ENCODE data around the gene SPG7. TPM values are rescaled to one million over a fixed set of nuclear protein-coding genes. Genes with fewer than 3 reads are reported as not detected.

The SPG7 gene
- total and polyA plus RNA-seq, 2 of the 4 experiments (the other 2 are of a cell fraction), result 94.6 to 96.8 TPM

- no peak overlapping the region for H2BK5ac ChIP-seq (ENCODE audit: low read depth, low read length, poor library complexity, severe bottlenecking)
- DNase-seq (no peak), ATAC-seq (ENCODE audit: low read depth) (no peak)
- H3K18ac ChIP-seq (ENCODE audit: low read depth, low read length), result no peak overlapping the region
- no peaks in the 10 kb centered on the region for H3K27me3 ChIP-seq (ENCODE audit: control insufficient read depth, insufficient read depth, low read length)
- peaks cover 3 to 18% of the 10 kb centered on the region in 2 experiments; a peak in 1 of 4 replicates for H3K79me1 ChIP-seq (ENCODE audit: low read depth in 1 of 2, low read length in 2 of 2)
- no TSS peak for BruUV-seq (replicated peaks)
- no peak overlapping the region for H2BK120ac ChIP-seq (ENCODE audit: low read depth, low read length)
- no peak overlapping the region for H2BK15ac ChIP-seq (ENCODE audit: low read depth, low read length)
- no peak overlapping the region for H4K8ac ChIP-seq (ENCODE audit: low read depth in 2 of 2, low read length in 2 of 2)
- TF ChIP-seq NFE2L2 (IDR thresholded peaks at IDR 0.05; ENCODE audit: low read depth, low read length), result no peak
- CTCF ChIA-PET, result no interaction called here
- no peak overlapping the region for H3K4me2 ChIP-seq (ENCODE audit: low read depth, low read length)
- H3K14ac ChIP-seq (replicated peaks; ENCODE audit: low read depth, low read length), result no peak overlapping the region
- H3K4me3 ChIP-seq (ENCODE audit: insufficient read depth, low read depth, low read length), result no peak overlapping the region
- no peaks in the 10 kb centered on the region for H3K9me3 ChIP-seq (ENCODE audit: control insufficient read depth, insufficient read depth, low read length)
- no peaks in the 10 kb centered on the region for H3K9me1 ChIP-seq (ENCODE audit: insufficient read depth, low read length)
- no peak overlapping the region for H3K9ac ChIP-seq (ENCODE audit: low read depth, low read length)
- dilution Hi-C loops (cut with HindIII; ENCODE audit: low sequenced_read_pairs, unreplicated experiment), result no loop called here
- no peak overlapping the region for H3K23ac ChIP-seq (ENCODE audit: low read depth, low read length)
- H2AFZ ChIP-seq (replicated peaks; ENCODE audit: low read length, poor library complexity), result no peak overlapping the region
- H4K5ac ChIP-seq (ENCODE audit: low read depth, low read length), result no peak overlapping the region
- no peak overlapping the region for H2AK9ac ChIP-seq (replicated peaks; ENCODE audit: low read depth, low read length, poor library complexity)
- intact Hi-C loops (cut with micrococcal nuclease), result no loop called here
- H3K36me3 ChIP-seq (ENCODE audit: control insufficient read depth, insufficient read depth, low read length), result peaks cover 61% of the 10 kb centered on the region
- H4K20me1 ChIP-seq (ENCODE audit: insufficient read depth, low read length), result peaks cover 3% of the 10 kb centered on the region; the same call in 1 of the 2 replicates
- H3K56ac ChIP-seq (ENCODE audit: extremely low read depth, insufficient read depth, low read length), result no peak overlapping the region
- POLR2A ChIA-PET (ENCODE audit: unreplicated experiment), result no interaction called here
- H2BK20ac ChIP-seq (ENCODE audit: low read depth, low read length), result no peak overlapping the region
- H3K4me1 ChIP-seq (ENCODE audit: control insufficient read depth, insufficient read depth, low read length), result 0 out of 2 replicates have a peak, but pooled peaks cover 1% of the 10 kb centered on the region
- no peak overlapping the region for H4K91ac ChIP-seq (ENCODE audit: insufficient read depth, low read depth, low read length)
- H2AK5ac ChIP-seq (ENCODE audit: low read depth, low read length), result no peak overlapping the region
- 96% methylated on average over 13 of the region's 22 CpGs; no CpG with 5 or more reads in 1 of the 2 experiments for WGBS, 2 experiments (ENCODE audit: extremely low coverage in 2 of 2, insufficient read length in 1 of 2)
- in situ Hi-C loops (cut with MboI; ENCODE audit: low sequenced_read_pairs), result no loop called here
- H3K4ac ChIP-seq (ENCODE audit: low read depth, low read length), result no peak overlapping the region
- H3K27ac ChIP-seq (ENCODE audit: insufficient read depth, low read length), result no peak overlapping the region
These were observed 44.1 kb downstream of the SPG7 start for GRCh38 chr16:89552329-89552728.

Measured in IMR-90 (cell line).